HG03097 (cell line): ENCODE measurements around the gene PSTK.

Experiments
- ATAC-seq: cut with Tn5 transposase; IDR thresholded peaks from one replicate; pipeline ENCODE4 v1.9.1; 2021; ENCODE audit not compliant: unreplicated experiment, low FRiP score

Gene PSTK

GRCh38 chr10:123017421-123018165 lies 37.4 kb downstream of the PSTK start:
- no peak for ATAC-seq

GRCh38 chr10:123018531-123018930 lies 38.3 kb downstream of the PSTK start:
- no peak for ATAC-seq

- ATAC-seq = no peak
Measured at GRCh38 chr10:123019264-123019663, 39.1 kb downstream of the PSTK start.

DNA sequence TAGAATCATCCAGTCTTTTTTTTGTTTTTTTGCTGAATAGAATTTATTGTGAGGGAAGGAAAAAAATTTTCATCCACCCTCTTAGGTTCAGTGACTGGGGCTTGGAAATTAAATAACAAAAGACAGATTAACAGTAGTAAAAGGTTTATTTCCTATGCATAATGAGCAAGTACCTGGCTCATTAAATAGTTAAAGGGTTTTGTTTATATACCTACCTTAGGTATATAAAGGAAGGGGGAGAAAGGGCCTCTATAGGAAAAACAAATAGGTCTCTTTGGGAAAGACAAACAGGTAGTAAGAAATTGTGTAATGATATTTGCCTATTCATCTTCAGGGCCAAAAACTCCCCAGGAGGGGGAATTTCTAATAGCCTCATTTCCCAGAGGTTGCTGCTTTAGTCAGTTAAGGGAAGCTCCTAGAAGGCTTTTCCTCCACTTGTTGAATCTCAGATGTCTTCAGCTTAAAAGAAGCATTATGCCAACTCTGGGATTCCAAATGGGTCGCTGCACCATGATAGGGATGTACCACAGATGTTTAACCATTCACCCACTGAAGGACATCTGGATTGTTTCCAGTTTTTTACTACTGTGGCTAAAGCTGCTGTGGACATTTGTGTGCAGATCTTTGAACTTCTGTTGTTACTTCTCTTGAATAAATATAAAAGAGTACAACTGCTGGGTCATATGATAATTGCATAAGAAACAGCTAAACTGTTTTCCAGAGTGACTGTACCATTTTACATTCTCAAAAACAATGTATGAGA lies 39.9 kb downstream of the PSTK start:
- ATAC-seq = no peak

DNA sequence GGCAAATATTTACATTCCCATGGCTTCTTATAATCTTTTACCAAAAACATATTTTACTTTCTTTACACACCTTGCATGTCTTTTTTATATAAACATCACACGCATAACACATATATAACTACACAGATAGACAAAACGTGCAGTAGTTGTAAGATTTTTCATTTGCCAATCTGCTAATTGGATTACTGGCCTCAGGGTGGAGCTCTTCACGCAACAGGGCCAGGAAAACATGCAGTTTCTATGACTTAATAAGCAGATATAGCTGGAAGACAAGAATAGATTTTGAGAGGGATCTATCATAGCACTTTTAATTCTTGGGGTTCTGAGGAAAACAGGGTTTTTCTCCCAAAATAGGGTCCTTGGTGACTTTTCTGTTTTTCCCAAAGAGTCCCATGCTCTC lies 41.3 kb downstream of the PSTK start:
- no peak for ATAC-seq

- ATAC-seq = no peak
Measured at GRCh38 chr10:123024540-123024939, 44.3 kb downstream of the PSTK start.

GRCh38 chr10:123026302-123026701 lies 46.1 kb downstream of the PSTK start:
- ATAC-seq = no peak

DNA sequence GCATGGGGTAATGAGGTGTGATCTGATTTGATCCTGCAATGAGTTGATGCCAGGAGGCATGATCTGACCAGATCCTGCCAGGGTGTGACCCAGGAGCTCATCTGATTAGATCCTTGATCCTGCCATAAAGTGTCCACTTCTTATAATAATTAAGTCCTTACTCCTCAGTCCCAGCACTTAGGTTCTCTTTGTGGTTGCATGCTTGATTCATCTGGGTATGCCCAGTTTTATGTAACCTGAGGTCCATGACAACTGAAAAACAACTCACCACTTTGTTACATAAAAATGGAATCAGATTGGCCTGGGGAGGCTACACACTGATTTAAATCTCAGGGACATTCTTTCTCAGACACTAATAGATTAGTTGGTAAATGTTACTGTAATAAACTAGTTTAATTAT lies 47.7 kb downstream of the PSTK start:
- ATAC-seq = no peak

- no peak for ATAC-seq
Measured at GRCh38 chr10:123031124-123031523, 50.9 kb downstream of the PSTK start.

- ATAC-seq = no peak
Measured at GRCh38 chr10:123034332-123034731, 54.1 kb downstream of the PSTK start.

DNA sequence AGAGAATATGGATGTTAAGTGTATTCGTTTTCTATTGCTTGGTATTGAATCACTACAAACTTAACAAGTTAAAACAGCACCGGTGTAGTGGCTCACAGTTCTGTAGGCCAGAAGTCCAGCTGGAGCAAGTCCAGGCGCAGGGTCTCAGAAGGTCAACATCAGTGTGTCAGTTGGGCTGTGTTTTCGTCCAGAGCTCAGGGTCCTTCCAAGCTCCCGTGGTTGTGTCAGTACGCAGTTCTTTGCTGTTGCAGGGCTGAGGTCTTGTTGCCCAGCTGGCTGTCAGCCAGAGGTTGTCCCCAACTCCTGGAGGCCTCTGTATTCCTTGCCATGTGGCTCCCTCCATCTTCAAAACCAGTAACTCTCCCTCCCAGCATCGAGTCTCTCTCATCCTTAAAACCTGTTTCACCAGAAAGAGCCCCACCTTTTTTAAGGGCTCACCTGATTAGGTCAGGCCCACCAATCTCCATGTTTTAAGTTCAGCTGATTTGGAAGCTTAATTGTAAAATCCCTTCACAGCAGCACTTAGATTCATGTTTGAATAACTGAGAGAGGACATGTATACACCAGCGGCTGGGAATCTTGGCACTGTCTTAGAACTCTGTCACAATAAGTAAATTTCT lies 55.4 kb downstream of the PSTK start:
- no peak for ATAC-seq

DNA sequence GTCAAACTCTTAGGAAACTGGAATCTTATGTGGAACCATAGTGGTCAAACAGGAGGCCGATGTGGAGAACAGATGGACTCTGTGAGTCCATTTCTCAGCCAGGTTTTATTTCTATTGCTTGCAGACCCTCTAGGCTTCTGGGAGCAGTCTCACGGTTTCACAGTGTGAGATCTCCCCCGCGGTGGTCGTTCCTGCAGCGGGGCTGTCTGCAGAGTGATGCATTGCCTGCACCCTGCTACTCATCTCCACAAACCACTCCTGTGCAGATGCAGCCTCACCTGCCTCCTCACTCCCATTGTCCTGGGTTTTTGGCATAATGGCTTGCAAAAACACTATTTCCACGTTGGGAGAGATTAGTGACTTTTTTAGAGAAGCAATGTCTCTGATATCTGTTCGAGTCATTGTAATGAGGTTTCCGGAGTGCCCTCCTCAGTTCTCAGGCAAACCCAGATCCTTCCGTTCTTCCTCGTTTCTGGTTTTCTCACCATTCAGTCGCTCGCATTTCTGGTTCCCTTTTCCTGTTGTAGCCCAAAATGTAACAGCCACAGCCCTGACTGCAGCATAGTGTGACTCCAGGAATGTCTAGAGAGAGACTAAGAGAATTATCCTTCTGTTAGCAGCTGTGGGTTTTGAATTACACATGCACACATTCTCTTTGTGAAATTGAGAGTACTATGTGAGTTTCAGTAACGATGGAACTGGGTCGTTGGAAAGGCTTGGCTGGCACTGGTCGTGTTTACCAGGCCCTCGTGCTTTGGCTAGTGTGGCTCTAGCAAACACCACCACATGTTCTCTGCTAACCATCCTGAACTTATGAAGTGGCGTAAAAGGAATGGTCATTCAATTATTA lies 58.8 kb downstream of the PSTK start:
- ATAC-seq = peak; percentile 43

- ATAC-seq = no peak
Measured at GRCh38 chr10:123039632-123039930, 59.4 kb downstream of the PSTK start.
